IMR-90 (cell line): Measurements from ENCODE around the gene PRR29. TPM values are rescaled to one million over a fixed set of nuclear protein-coding genes. Genes with fewer than 3 reads are reported as not detected.

Source experiments
- ATAC-seq: fragments of 200-7000 bp; cut with Tn5 transposase; 2 replicates; pipeline ENCODE4 v1.9.1; 2020; ENCODE audit warnings: low read depth, mild to moderate bottlenecking, moderate library complexity
- BruUV-seq: library from RNA; stranded (reverse); fragments of 400-500 nt; replicated peaks from 2 replicates; lab custom pipeline; 2021; lab: Mats Ljungman, UMichigan
- CTCF ChIA-PET: fragments of 300-600 bp; formaldehyde crosslinking; extraction: SDS; loops from one replicate; lab custom pipeline; 2021; ENCODE audit warnings: antibody characterized with exemption; lab: Yijun Ruan, JAX
- POLR2A ChIA-PET: fragments of 300-600 bp; sonication (Branson Sonifier 250); formaldehyde crosslinking; loops from one replicate; lab custom pipeline; 2022; ENCODE audit warnings: antibody characterized with exemption; ENCODE audit not compliant: unreplicated experiment; lab: Charles Lee
- DNase-seq: peaks from one replicate; pipeline ENCODE4 v3.0.0; 2013
- H2AFZ ChIP-seq: replicated peaks from 2 replicates; pipeline ENCODE3; 2013; ENCODE audit warnings: low read length, mild to moderate bottlenecking; ENCODE audit not compliant: poor library complexity
- H2AK5ac ChIP-seq: 2 replicates; pipeline ENCODE4 v1.6.1; 2013; ENCODE audit warnings: low read depth, low read length, inconsistent platforms
- H2AK9ac ChIP-seq: replicated peaks from 2 replicates; pipeline ENCODE3; 2013; ENCODE audit warnings: mild to moderate bottlenecking, low read depth, low read length, moderate library complexity; ENCODE audit not compliant: poor library complexity
- H2BK120ac ChIP-seq: 2 replicates; pipeline ENCODE4 v1.6.1; 2013; ENCODE audit warnings: low read depth, low read length, inconsistent platforms
- H2BK15ac ChIP-seq: 3 replicates; pipeline ENCODE4 v1.6.1; 2013; ENCODE audit warnings: low read depth, low read length, inconsistent platforms
- H2BK20ac ChIP-seq: 2 replicates; pipeline ENCODE4 v1.6.1; 2013; ENCODE audit warnings: low read depth, mild to moderate bottlenecking, inconsistent platforms, low read length, moderate library complexity
- H2BK5ac ChIP-seq: 2 replicates; pipeline ENCODE4 v1.6.1; 2013; ENCODE audit warnings: mild to moderate bottlenecking, low read depth, low read length, inconsistent platforms; ENCODE audit not compliant: poor library complexity, severe bottlenecking
- H3K14ac ChIP-seq: replicated peaks from 2 replicates; pipeline ENCODE4 v1.6.1; 2013; ENCODE audit warnings: low read depth, low read length, inconsistent platforms
- H3K18ac ChIP-seq: 2 replicates; pipeline ENCODE4 v1.6.1; 2013; ENCODE audit warnings: low read depth, low read length, control low read depth
- H3K23ac ChIP-seq: 2 replicates; pipeline ENCODE4 v1.6.1; 2013; ENCODE audit warnings: low read depth, low read length, inconsistent platforms
- H3K27ac ChIP-seq: 2 replicates; pipeline ENCODE4 v1.5.1; 2013; ENCODE audit warnings: mild to moderate bottlenecking, control low read depth, low read length; ENCODE audit not compliant: insufficient read depth
- H3K27me3 ChIP-seq: 2 replicates; pipeline ENCODE4 v1.6.1; 2013; ENCODE audit warnings: low read length; ENCODE audit not compliant: control insufficient read depth, insufficient read depth
- H3K36me3 ChIP-seq: 2 replicates; pipeline ENCODE4 v1.6.1; 2013; ENCODE audit warnings: low read length, mixed read lengths; ENCODE audit not compliant: control insufficient read depth, insufficient read depth
- H3K4ac ChIP-seq: 2 replicates; pipeline ENCODE4 v1.6.1; 2013; ENCODE audit warnings: low read depth, low read length, inconsistent platforms
- H3K4me1 ChIP-seq: 2 replicates; pipeline ENCODE4 v1.6.1; 2013; ENCODE audit warnings: low read length, mixed read lengths; ENCODE audit not compliant: control insufficient read depth, insufficient read depth
- H3K4me2 ChIP-seq: 2 replicates; pipeline ENCODE4 v1.6.1; 2013; ENCODE audit warnings: low read depth, mild to moderate bottlenecking, control low read depth, low read length, moderate library complexity
- H3K4me3 ChIP-seq: 2 replicates; pipeline ENCODE4 v1.5.1; 2013; ENCODE audit warnings: low read depth, mild to moderate bottlenecking, control low read depth, low read length, moderate library complexity; ENCODE audit not compliant: insufficient read depth
- H3K56ac ChIP-seq: 2 replicates; pipeline ENCODE4 v1.6.1; 2013; ENCODE audit warnings: low read length, inconsistent platforms; ENCODE audit not compliant: insufficient read depth; ENCODE audit errors: extremely low read depth
- H3K79me1 ChIP-seq, 2 experiments: 2 replicates each; pipeline ENCODE4 v1.6.1; 2013; ENCODE audit warnings: low read length in 2 of 2, inconsistent platforms in 1 of 2, low read depth in 1 of 2
- H3K9ac ChIP-seq: 2 replicates; pipeline ENCODE4 v1.6.1; 2013; ENCODE audit warnings: low read depth, low read length, control low read depth
- H3K9me1 ChIP-seq: 2 replicates; pipeline ENCODE4 v1.6.1; 2013; ENCODE audit warnings: low read length, inconsistent platforms; ENCODE audit not compliant: insufficient read depth
- H3K9me3 ChIP-seq: 2 replicates; pipeline ENCODE4 v1.6.1; 2013; ENCODE audit warnings: low read length; ENCODE audit not compliant: control insufficient read depth, insufficient read depth
- H4K20me1 ChIP-seq: 2 replicates; pipeline ENCODE4 v1.6.1; 2013; ENCODE audit warnings: low read length, inconsistent platforms; ENCODE audit not compliant: insufficient read depth
- H4K5ac ChIP-seq: 2 replicates; pipeline ENCODE4 v1.6.1; 2013; ENCODE audit warnings: mild to moderate bottlenecking, low read depth, low read length, control low read depth
- H4K8ac ChIP-seq, 2 experiments: 2 replicates each; pipeline ENCODE4 v1.6.1; 2013; ENCODE audit warnings: low read depth in 2 of 2, low read length in 2 of 2, control low read depth in 1 of 2, inconsistent platforms in 1 of 2
- H4K91ac ChIP-seq: 2 replicates; pipeline ENCODE4 v1.6.1; 2013; ENCODE audit warnings: low read depth, low read length, inconsistent platforms; ENCODE audit not compliant: insufficient read depth
- BHLHE40 ChIP-seq: fragments of 150-350 bp; IDR thresholded peaks from 2 replicates; pipeline ENCODE4 v1.6.1; 2016; ENCODE audit warnings: mild to moderate bottlenecking, low read depth, low read length
- CEBPB ChIP-seq: IDR thresholded peaks from 2 replicates; pipeline ENCODE4 v1.6.1; 2012; ENCODE audit warnings: low read depth, low read length, improper control_type of control experiment
- MAFK ChIP-seq: IDR thresholded peaks from 2 replicates; pipeline ENCODE4 v1.6.1; 2012; ENCODE audit warnings: low read depth, low read length, improper control_type of control experiment
- MXI1 ChIP-seq: IDR thresholded peaks from 2 replicates; pipeline ENCODE4 v1.6.1; 2012; ENCODE audit warnings: low read depth, mild to moderate bottlenecking, low read length, moderate library complexity, borderline replicate concordance
- WGBS, 2 experiments: methylation state at CpG; one replicate each; pipeline versions ENCODE4 v1.1.5 to v1.1.7; 2013; ENCODE audit warnings: missing lambda C conversion rate in 2 of 2; ENCODE audit not compliant: insufficient read length in 1 of 2; ENCODE audit errors: extremely low coverage in 2 of 2; 5-methylcytosine and 5-hydroxymethylcytosine counted together
- dilution Hi-C: fragments of 300-500 bp; cut with HindIII; formaldehyde crosslinking; loops from one replicate; pipeline ENCODE4 v1.14.3; 2018; ENCODE audit warnings: low sequenced_read_pairs; ENCODE audit not compliant: unreplicated experiment
- in situ Hi-C: fragments of 300-500 bp; cut with MboI; formaldehyde crosslinking; loops from 3 replicates; pipeline ENCODE4 v1.14.3; 2019; ENCODE audit warnings: low sequenced_read_pairs, inconsistent platforms, mixed read lengths
- intact Hi-C: fragments of 100-400 bp; cut with micrococcal nuclease; formaldehyde crosslinking; loops from 2 replicates; pipeline ENCODE4 v1.10.0; 2022
- polyA plus RNA-seq, 3 experiments: library from polyadenylated mRNA; depleted of rRNA; stranded (reverse); fragments of >200 nt; gene quantifications; 2 replicates each; pipeline ENCODE4 v1.2.3, GENCODE V29; 2012; ENCODE audit warnings: low replicate concordance in 1 of 3
- total RNA-seq: library from RNA; depleted of rRNA; stranded (reverse); fragments of >200 nt; gene quantifications from 2 replicates; pipeline ENCODE4 v1.2.3, GENCODE V29; 2012
- TF ChIP-seq, protein P1 (sequence below): fragments of 150-350 bp; IDR thresholded peaks from 2 replicates; pipeline ENCODE4 v1.6.1; 2016; ENCODE audit warnings: low read depth, mild to moderate bottlenecking, low read length, moderate library complexity, borderline replicate concordance
- TF ChIP-seq, protein P2 (sequence below): conservative IDR thresholded peaks from 2 replicates; pipeline ENCODE4 v1.5.1; 2012; ENCODE audit warnings: mild to moderate bottlenecking, low read depth, low read length, improper control_type of control experiment

The PRR29 gene
- total and polyA plus RNA-seq, 2 of the 4 experiments (the other 2 are of a cell fraction): under 0.01 to 0.17 TPM

DNA sequence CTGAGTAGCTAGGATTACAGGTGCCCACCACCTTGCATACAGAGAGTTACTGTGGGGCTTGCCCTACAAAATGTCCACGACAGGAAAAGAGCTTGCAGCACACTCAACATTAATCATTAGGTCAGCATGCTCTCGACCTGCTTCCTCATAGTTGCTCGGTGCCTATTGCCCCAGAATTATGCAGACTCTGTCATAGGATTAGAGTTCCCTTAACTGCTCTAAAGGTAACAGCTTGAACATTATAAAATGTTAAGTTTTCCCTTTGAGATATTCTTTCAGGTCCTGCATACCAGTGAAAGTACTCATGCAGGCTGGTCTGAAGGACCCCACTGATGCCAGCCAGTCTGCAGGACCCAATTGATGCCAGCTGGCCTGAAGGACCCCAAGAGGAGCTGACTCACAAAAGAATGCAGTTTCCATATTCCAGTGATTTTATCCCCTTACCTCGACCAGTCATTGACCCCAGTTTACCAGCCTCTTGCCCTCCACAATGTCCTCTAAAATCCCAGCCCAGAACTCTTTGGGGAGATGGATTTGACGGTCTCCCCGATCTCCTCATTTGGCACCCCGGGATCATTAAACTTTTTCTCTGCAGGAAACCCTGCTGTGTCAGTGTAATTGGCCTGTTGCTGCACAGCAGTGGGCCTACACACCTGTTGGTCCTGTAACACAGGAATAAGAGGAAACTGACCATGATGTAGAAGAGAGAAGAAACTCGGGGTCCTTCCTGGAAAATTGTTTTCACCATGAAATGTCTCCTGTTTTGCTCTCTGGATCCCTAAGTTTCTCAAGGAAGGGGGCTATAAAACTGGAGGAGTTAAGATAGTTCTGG is 11.6 kb downstream of the PRR29 start:
- H3K27ac ChIP-seq: no peak overlapping the region
- no peak overlapping the region for H3K23ac ChIP-seq
- H2AK9ac ChIP-seq: no peak overlapping the region
- no peak overlapping the region for H3K4me2 ChIP-seq
- no peak overlapping the region for H4K8ac ChIP-seq
- no peak overlapping the region for H2AFZ ChIP-seq
- no peak overlapping the region for H3K18ac ChIP-seq
- no peak overlapping the region for H4K91ac ChIP-seq
- H3K36me3 ChIP-seq: no peaks in the 10 kb centered on the region
- WGBS, 2 experiments: no CpG with 5 or more reads among the region's 8 CpGs
- no TSS peak for BruUV-seq
- ATAC-seq (peak; percentile 49), DNase-seq (peak; percentile 34)
- peaks cover 4% of the 10 kb centered on the region; the same call in 1 of the 2 replicates for H3K9me1 ChIP-seq
- no peak overlapping the region for H2BK20ac ChIP-seq
- no peak overlapping the region for H2BK15ac ChIP-seq
- in situ Hi-C loops (no loop called here), dilution Hi-C loops (no loop called here), intact Hi-C loops (no loop called here)
- H2AK5ac ChIP-seq: no peak overlapping the region
- no peaks in the 10 kb centered on the region for H4K20me1 ChIP-seq
- H3K56ac ChIP-seq: no peak overlapping the region
- H4K5ac ChIP-seq: no peak overlapping the region
- peaks cover 1% of the 10 kb centered on the region for H3K27me3 ChIP-seq
- H2BK5ac ChIP-seq: no peak overlapping the region
- ChIA-PET POLR2A (no interaction called here), CTCF (no interaction called here)
- no peak overlapping the region for H3K14ac ChIP-seq
- H3K79me1 ChIP-seq: no peaks in the 10 kb centered on the region
- H2BK120ac ChIP-seq: no peak overlapping the region
- no peak overlapping the region for H3K9ac ChIP-seq
- H3K9me3 ChIP-seq: no peaks in the 10 kb centered on the region
- no peaks in the 10 kb centered on the region; the same call in 1 of the 2 replicates for H3K4me1 ChIP-seq
- no peak overlapping the region for H3K4ac ChIP-seq
- no peak overlapping the region for H3K4me3 ChIP-seq
- TF ChIP-seq MAFK: no peak
- TF ChIP-seq, protein P1, sequence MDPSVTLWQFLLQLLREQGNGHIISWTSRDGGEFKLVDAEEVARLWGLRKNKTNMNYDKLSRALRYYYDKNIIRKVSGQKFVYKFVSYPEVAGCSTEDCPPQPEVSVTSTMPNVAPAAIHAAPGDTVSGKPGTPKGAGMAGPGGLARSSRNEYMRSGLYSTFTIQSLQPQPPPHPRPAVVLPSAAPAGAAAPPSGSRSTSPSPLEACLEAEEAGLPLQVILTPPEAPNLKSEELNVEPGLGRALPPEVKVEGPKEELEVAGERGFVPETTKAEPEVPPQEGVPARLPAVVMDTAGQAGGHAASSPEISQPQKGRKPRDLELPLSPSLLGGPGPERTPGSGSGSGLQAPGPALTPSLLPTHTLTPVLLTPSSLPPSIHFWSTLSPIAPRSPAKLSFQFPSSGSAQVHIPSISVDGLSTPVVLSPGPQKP: no peak
- no peak for TF ChIP-seq BHLHE40
- 0 out of 2 replicates have a peak, but pooled peaks have one; percentile 29 for TF ChIP-seq CEBPB
- TF ChIP-seq MXI1: no peak
- TF ChIP-seq, protein P2, sequence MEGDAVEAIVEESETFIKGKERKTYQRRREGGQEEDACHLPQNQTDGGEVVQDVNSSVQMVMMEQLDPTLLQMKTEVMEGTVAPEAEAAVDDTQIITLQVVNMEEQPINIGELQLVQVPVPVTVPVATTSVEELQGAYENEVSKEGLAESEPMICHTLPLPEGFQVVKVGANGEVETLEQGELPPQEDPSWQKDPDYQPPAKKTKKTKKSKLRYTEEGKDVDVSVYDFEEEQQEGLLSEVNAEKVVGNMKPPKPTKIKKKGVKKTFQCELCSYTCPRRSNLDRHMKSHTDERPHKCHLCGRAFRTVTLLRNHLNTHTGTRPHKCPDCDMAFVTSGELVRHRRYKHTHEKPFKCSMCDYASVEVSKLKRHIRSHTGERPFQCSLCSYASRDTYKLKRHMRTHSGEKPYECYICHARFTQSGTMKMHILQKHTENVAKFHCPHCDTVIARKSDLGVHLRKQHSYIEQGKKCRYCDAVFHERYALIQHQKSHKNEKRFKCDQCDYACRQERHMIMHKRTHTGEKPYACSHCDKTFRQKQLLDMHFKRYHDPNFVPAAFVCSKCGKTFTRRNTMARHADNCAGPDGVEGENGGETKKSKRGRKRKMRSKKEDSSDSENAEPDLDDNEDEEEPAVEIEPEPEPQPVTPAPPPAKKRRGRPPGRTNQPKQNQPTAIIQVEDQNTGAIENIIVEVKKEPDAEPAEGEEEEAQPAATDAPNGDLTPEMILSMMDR: no peak
